Measurements from ENCODE around the gene GAP43.

GAP43 gene

GRCh38 chr3:115590873-115591272 is 32.4 kb upstream of the GAP43 start:
- no peak for TF ChIP-seq CTCF (IDR thresholded peaks at IDR 0.05)

GRCh38 chr3:115595611-115596275 is 27.6 kb upstream of the GAP43 start:
- no peak for TF ChIP-seq CTCF (IDR thresholded peaks at IDR 0.05)

GRCh38 chr3:115598216-115598615 is 25.1 kb upstream of the GAP43 start:
- no peak for TF ChIP-seq CTCF (IDR thresholded peaks at IDR 0.05)

- TF ChIP-seq CTCF (IDR thresholded peaks at IDR 0.05), result no peak
Observed at GRCh38 chr3:115602194-115602593, 21.1 kb upstream of the GAP43 start.

- no peak for TF ChIP-seq CTCF (IDR thresholded peaks at IDR 0.05)
Observed at GRCh38 chr3:115611630-115612029, 11.7 kb upstream of the GAP43 start.

- TF ChIP-seq CTCF (IDR thresholded peaks at IDR 0.05), result no peak
Observed at GRCh38 chr3:115615001-115615814, 8.1 kb upstream of the GAP43 start.

- no peak for TF ChIP-seq CTCF (IDR thresholded peaks at IDR 0.05)
Observed at GRCh38 chr3:115616461-115616860, 6.8 kb upstream of the GAP43 start.
